ENCODE results near the gene SIRPA. TPM values are rescaled to one million over a fixed set of nuclear protein-coding genes. Genes with fewer than 3 reads are reported as not detected.

SIRPA gene
- total and polyA plus RNA-seq, 10 of the 15 experiments (the other 5 are each of a cell fraction or from before 2014, with no cell fraction given) = 1.7 to 13.2 (median 5.0) TPM

DNA sequence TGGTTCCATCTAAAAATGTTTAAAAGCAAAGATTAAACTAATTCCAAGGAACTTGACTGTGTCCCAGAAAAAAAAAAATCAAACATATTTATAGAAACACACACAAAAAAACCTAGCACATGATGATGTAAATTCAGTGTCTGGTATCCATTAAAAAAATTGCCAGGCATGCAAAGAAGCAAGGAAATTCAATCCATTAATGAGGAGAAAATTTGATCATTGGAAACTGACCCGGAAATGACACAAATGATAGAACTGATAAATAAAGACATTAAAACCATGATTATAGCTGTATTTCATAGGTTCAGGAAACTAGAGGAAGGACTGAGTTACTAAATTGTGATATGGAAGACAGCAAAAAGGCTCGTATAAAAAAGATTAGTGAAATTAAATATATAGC, 63.9 kb downstream of the SIRPA start (continued):
- TF ChIP-seq, protein P1, sequence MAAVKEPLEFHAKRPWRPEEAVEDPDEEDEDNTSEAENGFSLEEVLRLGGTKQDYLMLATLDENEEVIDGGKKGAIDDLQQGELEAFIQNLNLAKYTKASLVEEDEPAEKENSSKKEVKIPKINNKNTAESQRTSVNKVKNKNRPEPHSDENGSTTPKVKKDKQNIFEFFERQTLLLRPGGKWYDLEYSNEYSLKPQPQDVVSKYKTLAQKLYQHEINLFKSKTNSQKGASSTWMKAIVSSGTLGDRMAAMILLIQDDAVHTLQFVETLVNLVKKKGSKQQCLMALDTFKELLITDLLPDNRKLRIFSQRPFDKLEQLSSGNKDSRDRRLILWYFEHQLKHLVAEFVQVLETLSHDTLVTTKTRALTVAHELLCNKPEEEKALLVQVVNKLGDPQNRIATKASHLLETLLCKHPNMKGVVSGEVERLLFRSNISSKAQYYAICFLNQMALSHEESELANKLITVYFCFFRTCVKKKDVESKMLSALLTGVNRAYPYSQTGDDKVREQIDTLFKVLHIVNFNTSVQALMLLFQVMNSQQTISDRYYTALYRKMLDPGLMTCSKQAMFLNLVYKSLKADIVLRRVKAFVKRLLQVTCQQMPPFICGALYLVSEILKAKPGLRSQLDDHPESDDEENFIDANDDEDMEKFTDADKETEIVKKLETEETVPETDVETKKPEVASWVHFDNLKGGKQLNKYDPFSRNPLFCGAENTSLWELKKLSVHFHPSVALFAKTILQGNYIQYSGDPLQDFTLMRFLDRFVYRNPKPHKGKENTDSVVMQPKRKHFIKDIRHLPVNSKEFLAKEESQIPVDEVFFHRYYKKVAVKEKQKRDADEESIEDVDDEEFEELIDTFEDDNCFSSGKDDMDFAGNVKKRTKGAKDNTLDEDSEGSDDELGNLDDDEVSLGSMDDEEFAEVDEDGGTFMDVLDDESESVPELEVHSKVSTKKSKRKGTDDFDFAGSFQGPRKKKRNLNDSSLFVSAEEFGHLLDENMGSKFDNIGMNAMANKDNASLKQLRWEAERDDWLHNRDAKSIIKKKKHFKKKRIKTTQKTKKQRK (IDR thresholded peaks at IDR 0.05; ENCODE audit: low read depth, low read length) = no peak
- no peak for TF ChIP-seq MEF2B (IDR thresholded peaks at IDR 0.05; ENCODE audit: partially characterized antibody, poor library complexity, severe bottlenecking)
- no peak for TF ChIP-seq ASH2L (IDR thresholded peaks at IDR 0.05; ENCODE audit: borderline replicate concordance, low read depth)

DNA sequence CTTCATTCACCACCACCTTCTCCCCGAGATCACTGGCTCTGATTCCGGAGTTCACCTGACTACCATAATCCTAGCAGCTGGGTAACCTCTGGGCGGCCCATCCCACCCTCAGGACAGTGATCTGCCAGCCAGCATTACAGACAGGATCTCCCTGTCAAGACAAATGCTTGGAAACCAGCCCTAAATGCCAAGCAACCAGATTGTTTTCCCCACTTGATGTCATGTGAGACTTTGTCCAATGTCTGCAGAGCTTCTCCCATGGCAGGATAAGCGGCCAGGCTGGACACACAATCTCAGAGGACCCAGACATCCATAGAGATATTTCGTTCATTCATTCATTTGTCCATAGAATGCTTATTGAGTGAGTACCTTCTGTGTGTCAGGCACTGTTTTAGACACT, 66.2 kb downstream of the SIRPA start:
- H3K36me3 ChIP-seq (ENCODE audit: control insufficient read depth in 2 of 2, insufficient read depth in 2 of 2, low read length in 1 of 2) = no peaks in the 10 kb centered on the region
- ChIA-PET CTCF (no interaction called here), SMC1A (ENCODE audit: uncharacterized antibody, unreplicated experiment) (no interaction called here), POLR2A (interaction anchor here (0.6 kb wide), 1 partner anchor 130 kb away, joined by 5 read pairs; no protein-coding TSS in a partner anchor), RAD21 (ENCODE audit: unreplicated experiment) (no interaction called here)
- no peak overlapping the region for H3K4me3 ChIP-seq
- no peak overlapping the region for H2AFZ ChIP-seq (ENCODE audit: control insufficient read depth, low read depth, low read length)
- WGBS (ENCODE audit: insufficient coverage, insufficient replicate concordance, low lambda C conversion rate, missing lambda C conversion rate) = 14% methylated on average over 5 of the region's 5 CpGs
- no peak for FAIRE-seq
- no peaks in the 10 kb centered on the region for H4K20me1 ChIP-seq (ENCODE audit: control insufficient read depth, insufficient read depth)
- H3K27ac ChIP-seq (ENCODE audit: control insufficient read depth, insufficient read depth) = no peak overlapping the region
- intact Hi-C loops (cut with micrococcal nuclease; ENCODE audit: unreplicated experiment) = no loop called here
- H3K79me2 ChIP-seq (ENCODE audit: control insufficient read depth, insufficient read depth, low read length) = no peaks in the 10 kb centered on the region
- DNase-seq (ENCODE audit: low read depth, low spot score) = no peak
- no TSS peak for BruUV-seq (replicated peaks)
- TF ChIP-seq SUZ12 (IDR thresholded peaks at IDR 0.05; ENCODE audit: unreplicated experiment) (no peak), NBN (IDR thresholded peaks at IDR 0.05) (no peak), SMAD5 (IDR thresholded peaks at IDR 0.05; ENCODE audit: low read depth) (no peak), ZNF207 (IDR thresholded peaks at IDR 0.05; ENCODE audit: borderline replicate concordance) (no peak), NFYB (IDR thresholded peaks at IDR 0.05; ENCODE audit: insufficient read depth, low read depth, low read length) (no peak), LARP7 (IDR thresholded peaks at IDR 0.05) (no peak), HDAC2 (IDR thresholded peaks at IDR 0.05) (no peak), DPF2 (IDR thresholded peaks at IDR 0.05) (no peak), EZH2 (IDR thresholded peaks at IDR 0.05; ENCODE audit: borderline replicate concordance, control insufficient read depth, low read depth, low read length) (no peak), EED (IDR thresholded peaks at IDR 0.05; ENCODE audit: low read depth) (no peak), JUNB (IDR thresholded peaks at IDR 0.05) (no peak), STAT1 (conservative IDR thresholded peaks at IDR 0.05) (no peak), SMARCA5 (IDR thresholded peaks at IDR 0.05) (no peak), FOXK2 (IDR thresholded peaks at IDR 0.05) (no peak), CBX5 (IDR thresholded peaks at IDR 0.05; ENCODE audit: low read depth) (no peak), TARDBP (IDR thresholded peaks at IDR 0.05; ENCODE audit: borderline replicate concordance) (no peak)
- TF ChIP-seq, protein P2, sequence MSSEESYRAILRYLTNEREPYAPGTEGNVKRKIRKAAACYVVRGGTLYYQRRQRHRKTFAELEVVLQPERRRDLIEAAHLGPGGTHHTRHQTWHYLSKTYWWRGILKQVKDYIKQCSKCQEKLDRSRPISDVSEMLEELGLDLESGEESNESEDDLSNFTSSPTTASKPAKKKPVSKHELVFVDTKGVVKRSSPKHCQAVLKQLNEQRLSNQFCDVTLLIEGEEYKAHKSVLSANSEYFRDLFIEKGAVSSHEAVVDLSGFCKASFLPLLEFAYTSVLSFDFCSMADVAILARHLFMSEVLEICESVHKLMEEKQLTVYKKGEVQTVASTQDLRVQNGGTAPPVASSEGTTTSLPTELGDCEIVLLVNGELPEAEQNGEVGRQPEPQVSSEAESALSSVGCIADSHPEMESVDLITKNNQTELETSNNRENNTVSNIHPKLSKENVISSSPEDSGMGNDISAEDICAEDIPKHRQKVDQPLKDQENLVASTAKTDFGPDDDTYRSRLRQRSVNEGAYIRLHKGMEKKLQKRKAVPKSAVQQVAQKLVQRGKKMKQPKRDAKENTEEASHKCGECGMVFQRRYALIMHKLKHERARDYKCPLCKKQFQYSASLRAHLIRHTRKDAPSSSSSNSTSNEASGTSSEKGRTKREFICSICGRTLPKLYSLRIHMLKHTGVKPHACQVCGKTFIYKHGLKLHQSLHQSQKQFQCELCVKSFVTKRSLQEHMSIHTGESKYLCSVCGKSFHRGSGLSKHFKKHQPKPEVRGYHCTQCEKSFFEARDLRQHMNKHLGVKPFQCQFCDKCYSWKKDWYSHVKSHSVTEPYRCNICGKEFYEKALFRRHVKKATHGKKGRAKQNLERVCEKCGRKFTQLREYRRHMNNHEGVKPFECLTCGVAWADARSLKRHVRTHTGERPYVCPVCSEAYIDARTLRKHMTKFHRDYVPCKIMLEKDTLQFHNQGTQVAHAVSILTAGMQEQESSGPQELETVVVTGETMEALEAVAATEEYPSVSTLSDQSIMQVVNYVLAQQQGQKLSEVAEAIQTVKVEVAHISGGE (CRISPR knock-in tag; IDR thresholded peaks at IDR 0.05) = no peak
- H3K9ac ChIP-seq (ENCODE audit: control insufficient read depth, insufficient read depth, low read length) = no peak overlapping the region
- H3K4me2 ChIP-seq (ENCODE audit: control insufficient read depth, insufficient read depth) = no peak overlapping the region
- no peaks in the 10 kb centered on the region; the same call in 2 of the 3 replicates for H3K9me3 ChIP-seq (replicated peaks; ENCODE audit: control insufficient read depth, insufficient read depth, low read length)
- ATAC-seq = no peak
- in situ Hi-C loops (cut with MboI) = no loop called here
- H3K27me3 ChIP-seq (replicated peaks in 1 of 2; ENCODE audit: control insufficient read depth in 2 of 2, insufficient read depth in 2 of 2, low read length in 1 of 2) = peaks cover 0 to 3% of the 10 kb centered on the region in 2 experiments; a peak in 2 of 4 replicates
- no peaks in the 10 kb centered on the region; the same call in 1 of the 2 replicates for H3K4me1 ChIP-seq (ENCODE audit: control insufficient read depth, insufficient read depth, low read length)

Measured in GM12878 (cell line).